Measurements from ENCODE around the gene LTF.

Gene LTF

GRCh38 chr3:46455231-46456115 lies 9.2 kb downstream of the LTF start:
- DNase-seq (no peak), ATAC-seq (replicated peaks) (no peak)
- H3K27ac Mint-ChIP-seq, result no peak overlapping the region
- H3K4me3 Mint-ChIP-seq, result no peak overlapping the region
- peaks cover 0 to 4% of the 10 kb centered on the region in 2 donors for H3K4me1 Mint-ChIP-seq (ENCODE audit: low read depth in 2 of 2)
- peaks cover 40 to 71% of the 10 kb centered on the region in 2 donors for H3K27me3 Mint-ChIP-seq
- no peaks in the 10 kb centered on the region for H3K36me3 Mint-ChIP-seq (ENCODE audit: insufficient read depth)
- H3K9me3 Mint-ChIP-seq, result no peaks in the 10 kb centered on the region

GRCh38 chr3:46454606-46455005 lies 10.1 kb downstream of the LTF start:
- ATAC-seq (replicated peaks) (no peak), DNase-seq (no peak)
- H3K4me3 Mint-ChIP-seq, result no peak overlapping the region
- H3K27me3 Mint-ChIP-seq, result peaks cover 32 to 65% of the 10 kb centered on the region in 2 donors
- peaks cover 0 to 4% of the 10 kb centered on the region in 2 donors for H3K4me1 Mint-ChIP-seq (ENCODE audit: low read depth in 2 of 2)
- no peak overlapping the region for H3K27ac Mint-ChIP-seq
- H3K36me3 Mint-ChIP-seq (ENCODE audit: insufficient read depth), result no peaks in the 10 kb centered on the region
- no peaks in the 10 kb centered on the region for H3K9me3 Mint-ChIP-seq

GRCh38 chr3:46454209-46454595 lies 10.5 kb downstream of the LTF start:
- no peaks in the 10 kb centered on the region for H3K36me3 Mint-ChIP-seq (ENCODE audit: insufficient read depth)
- peaks cover 0 to 4% of the 10 kb centered on the region in 2 donors for H3K4me1 Mint-ChIP-seq (ENCODE audit: low read depth in 2 of 2)
- no peak overlapping the region for H3K4me3 Mint-ChIP-seq
- no peak overlapping the region for H3K27ac Mint-ChIP-seq
- no peak for ATAC-seq (replicated peaks)
- DNase-seq, result no peak
- H3K27me3 Mint-ChIP-seq, result peaks cover 30 to 65% of the 10 kb centered on the region in 2 donors
- no peaks in the 10 kb centered on the region for H3K9me3 Mint-ChIP-seq

GRCh38 chr3:46453526-46454208 lies 11.0 kb downstream of the LTF start:
- Mint-ChIP-seq H3K4me1 (ENCODE audit: low read depth in 2 of 2) (peaks cover 0 to 4% of the 10 kb centered on the region in 2 donors), H3K9me3 (no peaks in the 10 kb centered on the region), H3K4me3 (no peak overlapping the region), H3K27ac (no peak overlapping the region), H3K36me3 (ENCODE audit: insufficient read depth) (no peaks in the 10 kb centered on the region), H3K27me3 (peaks cover 30 to 69% of the 10 kb centered on the region in 2 donors)
- ATAC-seq (replicated peaks) (no peak), DNase-seq (no peak)

- no peaks in the 10 kb centered on the region for H3K36me3 Mint-ChIP-seq (ENCODE audit: insufficient read depth)
- no peak for ATAC-seq (replicated peaks)
- DNase-seq, result no peak
- no peak overlapping the region for H3K4me3 Mint-ChIP-seq
- no peaks in the 10 kb centered on the region for H3K9me3 Mint-ChIP-seq
- H3K27ac Mint-ChIP-seq, result no peak overlapping the region
- H3K4me1 Mint-ChIP-seq (ENCODE audit: low read depth in 2 of 2), result peaks cover 0 to 4% of the 10 kb centered on the region in 2 donors
- H3K27me3 Mint-ChIP-seq, result peaks cover 31 to 57% of the 10 kb centered on the region in 2 donors
These were observed 14.8 kb downstream of the LTF start for GRCh38 chr3:46449755-46450552.

- Mint-ChIP-seq H3K4me1 (ENCODE audit: low read depth in 2 of 2) (no peaks in the 10 kb centered on the region), H3K27ac (no peak overlapping the region), H3K36me3 (ENCODE audit: insufficient read depth) (no peaks in the 10 kb centered on the region), H3K4me3 (no peak overlapping the region), H3K9me3 (no peaks in the 10 kb centered on the region), H3K27me3 (peaks cover 26 to 47% of the 10 kb centered on the region in 2 donors)
- DNase-seq (no peak), ATAC-seq (replicated peaks) (no peak)
These were observed 16.0 kb downstream of the LTF start for GRCh38 chr3:46448721-46449120.

GRCh38 chr3:46447228-46447985 lies 17.3 kb downstream of the LTF start:
- H3K27me3 Mint-ChIP-seq, result peaks cover 16 to 33% of the 10 kb centered on the region in 2 donors
- no peaks in the 10 kb centered on the region for H3K36me3 Mint-ChIP-seq (ENCODE audit: insufficient read depth)
- H3K4me1 Mint-ChIP-seq (ENCODE audit: low read depth in 2 of 2), result no peaks in the 10 kb centered on the region
- no peak overlapping the region for H3K27ac Mint-ChIP-seq
- no peaks in the 10 kb centered on the region for H3K9me3 Mint-ChIP-seq
- no peak overlapping the region for H3K4me3 Mint-ChIP-seq
- ATAC-seq (replicated peaks) (no peak), DNase-seq (no peak)

- H3K4me3 Mint-ChIP-seq, result no peak overlapping the region
- H3K27ac Mint-ChIP-seq, result peak overlapping the region in 1 of 2 donors; percentile 71
- H3K27me3 Mint-ChIP-seq, result no peaks in the 10 kb centered on the region
- ATAC-seq (replicated peaks) (no peak), DNase-seq (no peak)
- peaks cover 4% of the 10 kb centered on the region for H3K36me3 Mint-ChIP-seq (ENCODE audit: insufficient read depth)
- H3K9me3 Mint-ChIP-seq, result no peaks in the 10 kb centered on the region
- peaks cover 15 to 20% of the 10 kb centered on the region in 2 donors for H3K4me1 Mint-ChIP-seq (ENCODE audit: low read depth in 2 of 2)
These were observed 21.9 kb downstream of the LTF start for GRCh38 chr3:46442576-46443530.

GRCh38 chr3:46440531-46441294 lies 24.0 kb downstream of the LTF start:
- ATAC-seq (replicated peaks), result peak; percentile 98
- Mint-ChIP-seq H3K4me3 (peak overlapping the region in 1 of 2 donors; percentile 1), H3K27me3 (no peaks in the 10 kb centered on the region), H3K36me3 (ENCODE audit: insufficient read depth) (peaks cover 4% of the 10 kb centered on the region), H3K27ac (peak overlapping the region; percentile 36 to 71), H3K9me3 (no peaks in the 10 kb centered on the region), H3K4me1 (ENCODE audit: low read depth in 2 of 2) (peaks cover 15 to 20% of the 10 kb centered on the region in 2 donors)
- peak; percentile 9 to 43 (median 25) for DNase-seq

- Mint-ChIP-seq H3K4me3 (no peak overlapping the region), H3K9me3 (no peaks in the 10 kb centered on the region), H3K4me1 (ENCODE audit: low read depth in 2 of 2) (peaks cover 15 to 20% of the 10 kb centered on the region in 2 donors), H3K27me3 (no peaks in the 10 kb centered on the region), H3K36me3 (ENCODE audit: insufficient read depth) (peaks cover 4% of the 10 kb centered on the region), H3K27ac (no peak overlapping the region)
- DNase-seq (no peak), ATAC-seq (replicated peaks) (no peak)
These were observed 25.9 kb downstream of the LTF start for GRCh38 chr3:46438831-46439230.

GRCh38 chr3:46435081-46435726 lies 29.5 kb downstream of the LTF start:
- H3K4me3 Mint-ChIP-seq, result no peak overlapping the region
- no peak for DNase-seq
- peaks cover 0 to 3% of the 10 kb centered on the region in 2 donors for H3K27me3 Mint-ChIP-seq
- H3K27ac Mint-ChIP-seq, result no peak overlapping the region
- peaks cover 2% of the 10 kb centered on the region for H3K36me3 Mint-ChIP-seq (ENCODE audit: insufficient read depth)
- ATAC-seq (replicated peaks), result no peak
- peaks cover 6 to 8% of the 10 kb centered on the region in 2 donors for H3K9me3 Mint-ChIP-seq
- H3K4me1 Mint-ChIP-seq (ENCODE audit: low read depth in 2 of 2), result peaks cover 3 to 4% of the 10 kb centered on the region in 2 donors
